HepG2 (cell line): Measurements from ENCODE around the gene SLC2A11. TPM values are rescaled to one million over a fixed set of nuclear protein-coding genes. Genes with fewer than 3 reads are reported as not detected.

Experiments
- CBFB ChIP-seq: sonication (generic); formaldehyde crosslinking; IDR thresholded peaks from 2 replicates; pipeline ENCODE4 v1.4.0; 2020; ENCODE audit warnings: missing genetic modification reagents
- EZH2 ChIP-seq: conservative IDR thresholded peaks from 2 replicates; pipeline ENCODE4 v1.6.1; 2012; ENCODE audit warnings: mild to moderate bottlenecking, low read depth, low read length, moderate library complexity
- FOXK2 ChIP-seq: fragments of 450-650 bp; IDR thresholded peaks from 2 replicates; pipeline ENCODE4 v1.6.1; 2016
- HOXA3 ChIP-seq: sonication (generic); formaldehyde crosslinking; IDR thresholded peaks from 2 replicates; pipeline ENCODE4 v1.5.0; 2020; ENCODE audit warnings: missing genetic modification reagents
- KDM2A ChIP-seq: sonication (generic); formaldehyde crosslinking; IDR thresholded peaks from 2 replicates; pipeline ENCODE4 v1.4.0; 2020; ENCODE audit warnings: low read depth, missing genetic modification reagents, borderline replicate concordance
- NKX3-1 ChIP-seq: sonication (generic); formaldehyde crosslinking; IDR thresholded peaks from 2 replicates; pipeline ENCODE4 v1.5.0; 2020; ENCODE audit warnings: missing genetic modification reagents
- RXRB ChIP-seq: IDR thresholded peaks from 2 replicates; pipeline ENCODE4 v1.6.1; 2016; ENCODE audit warnings: borderline replicate concordance, missing genetic modification reagents, missing compliant biosample characterization
- TMF1 ChIP-seq: sonication (generic); formaldehyde crosslinking; IDR thresholded peaks from 2 replicates; pipeline ENCODE4 v1.8.1; 2022; ENCODE audit warnings: low read depth, missing genetic modification reagents
- ZNF841 ChIP-seq: sonication (generic); formaldehyde crosslinking; IDR thresholded peaks from 2 replicates; pipeline ENCODE4 v1.8.1; 2023; ENCODE audit warnings: missing genetic modification reagents, borderline replicate concordance
- ZZZ3 ChIP-seq: sonication (generic); formaldehyde crosslinking; IDR thresholded peaks from 2 replicates; pipeline ENCODE4 v1.4.0; 2020; ENCODE audit warnings: missing genetic modification reagents, mild to moderate bottlenecking, borderline replicate concordance
- polyA plus RNA-seq, 8 experiments: library from polyadenylated mRNA; depleted of rRNA in 3 of 8; stranded (reverse) in 7 of 8; unstranded in 1 of 8; fragments of >200 nt; fragmentation: Illumina TruSeq in 4 of 8; extraction: Trizol in 4 of 8; gene quantifications; 2 replicates each; pipeline versions ENCODE4 v1.2.1 to v1.2.3, GENCODE V29; 2011 to 2016; ENCODE audit warnings: low read depth in 4 of 8, missing spikeins in 1 of 8, mixed read lengths in 1 of 8; ENCODE audit not compliant: insufficient read depth in 1 of 8
- total RNA-seq, 5 experiments: library from RNA; depleted of rRNA; stranded (reverse); fragments of >200 nt; fragmentation: Illumina TruSeq; extraction: Trizol; gene quantifications; 2 replicates each; pipeline ENCODE4 v1.2.3, GENCODE V29; 2016; ENCODE audit warnings: low read depth in 1 of 5
- TF ChIP-seq, protein P1 (sequence below): sonication (generic); formaldehyde crosslinking; IDR thresholded peaks from 2 replicates; pipeline ENCODE4 v1.5.1; 2020; ENCODE audit warnings: mild to moderate bottlenecking, missing genetic modification reagents, borderline replicate concordance
- TF ChIP-seq, protein P2 (sequence below): sonication (generic); formaldehyde crosslinking; IDR thresholded peaks from 2 replicates; pipeline ENCODE4 v1.4.0; 2020; ENCODE audit warnings: missing genetic modification reagents
- TF ChIP-seq, protein P3 (sequence below): sonication (generic); formaldehyde crosslinking; IDR thresholded peaks from 2 replicates; pipeline ENCODE4 v1.5.0; 2020; ENCODE audit warnings: missing genetic modification reagents
- TF ChIP-seq, protein P4 (sequence below): sonication (generic); formaldehyde crosslinking; IDR thresholded peaks from 2 replicates; pipeline ENCODE4 v1.4.0; 2020; ENCODE audit warnings: mild to moderate bottlenecking, missing genetic modification reagents
- TF ChIP-seq, protein P5 (sequence below): fragments of 450-650 bp; IDR thresholded peaks from 2 replicates; pipeline ENCODE4 v1.6.1; 2016

Gene SLC2A11
- total and polyA plus RNA-seq, 2 of the 13 experiments (the other 11 are each of a cell fraction or from before 2014, with no cell fraction given), result 15.2 to 15.4 TPM

DNA sequence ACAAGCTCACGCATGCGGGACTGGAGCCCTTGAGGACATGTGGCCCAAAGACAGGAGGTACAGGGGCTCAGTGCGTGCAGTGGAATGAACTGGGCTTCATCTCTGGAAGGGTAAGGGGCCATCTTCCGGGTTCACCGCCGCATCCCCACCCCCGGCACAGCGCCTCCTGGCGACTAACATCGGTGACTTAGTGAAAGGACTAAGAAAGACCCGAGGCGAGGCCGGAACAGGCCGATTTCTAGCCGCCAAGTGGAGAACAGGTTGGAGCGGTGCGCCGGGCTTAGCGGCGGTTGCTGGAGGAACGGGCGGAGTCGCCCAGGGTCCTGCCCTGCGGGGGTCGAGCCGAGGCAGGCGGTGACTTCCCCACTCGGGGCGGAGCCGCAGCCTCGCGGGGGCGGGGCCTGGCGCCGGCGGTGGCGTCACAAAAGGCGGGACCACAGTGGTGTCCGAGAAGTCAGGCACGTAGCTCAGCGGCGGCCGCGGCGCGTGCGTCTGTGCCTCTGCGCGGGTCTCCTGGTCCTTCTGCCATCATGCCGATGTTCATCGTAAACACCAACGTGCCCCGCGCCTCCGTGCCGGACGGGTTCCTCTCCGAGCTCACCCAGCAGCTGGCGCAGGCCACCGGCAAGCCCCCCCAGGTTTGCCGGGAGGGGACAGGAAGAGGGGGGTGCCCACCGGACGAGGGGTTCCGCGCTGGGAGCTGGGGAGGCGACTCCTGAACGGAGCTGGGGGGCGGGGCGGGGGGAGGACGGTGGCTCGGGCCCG is 36.5 kb downstream of the SLC2A11 start, which contains the start of gene MIF (continued):
- TF ChIP-seq, protein P1, sequence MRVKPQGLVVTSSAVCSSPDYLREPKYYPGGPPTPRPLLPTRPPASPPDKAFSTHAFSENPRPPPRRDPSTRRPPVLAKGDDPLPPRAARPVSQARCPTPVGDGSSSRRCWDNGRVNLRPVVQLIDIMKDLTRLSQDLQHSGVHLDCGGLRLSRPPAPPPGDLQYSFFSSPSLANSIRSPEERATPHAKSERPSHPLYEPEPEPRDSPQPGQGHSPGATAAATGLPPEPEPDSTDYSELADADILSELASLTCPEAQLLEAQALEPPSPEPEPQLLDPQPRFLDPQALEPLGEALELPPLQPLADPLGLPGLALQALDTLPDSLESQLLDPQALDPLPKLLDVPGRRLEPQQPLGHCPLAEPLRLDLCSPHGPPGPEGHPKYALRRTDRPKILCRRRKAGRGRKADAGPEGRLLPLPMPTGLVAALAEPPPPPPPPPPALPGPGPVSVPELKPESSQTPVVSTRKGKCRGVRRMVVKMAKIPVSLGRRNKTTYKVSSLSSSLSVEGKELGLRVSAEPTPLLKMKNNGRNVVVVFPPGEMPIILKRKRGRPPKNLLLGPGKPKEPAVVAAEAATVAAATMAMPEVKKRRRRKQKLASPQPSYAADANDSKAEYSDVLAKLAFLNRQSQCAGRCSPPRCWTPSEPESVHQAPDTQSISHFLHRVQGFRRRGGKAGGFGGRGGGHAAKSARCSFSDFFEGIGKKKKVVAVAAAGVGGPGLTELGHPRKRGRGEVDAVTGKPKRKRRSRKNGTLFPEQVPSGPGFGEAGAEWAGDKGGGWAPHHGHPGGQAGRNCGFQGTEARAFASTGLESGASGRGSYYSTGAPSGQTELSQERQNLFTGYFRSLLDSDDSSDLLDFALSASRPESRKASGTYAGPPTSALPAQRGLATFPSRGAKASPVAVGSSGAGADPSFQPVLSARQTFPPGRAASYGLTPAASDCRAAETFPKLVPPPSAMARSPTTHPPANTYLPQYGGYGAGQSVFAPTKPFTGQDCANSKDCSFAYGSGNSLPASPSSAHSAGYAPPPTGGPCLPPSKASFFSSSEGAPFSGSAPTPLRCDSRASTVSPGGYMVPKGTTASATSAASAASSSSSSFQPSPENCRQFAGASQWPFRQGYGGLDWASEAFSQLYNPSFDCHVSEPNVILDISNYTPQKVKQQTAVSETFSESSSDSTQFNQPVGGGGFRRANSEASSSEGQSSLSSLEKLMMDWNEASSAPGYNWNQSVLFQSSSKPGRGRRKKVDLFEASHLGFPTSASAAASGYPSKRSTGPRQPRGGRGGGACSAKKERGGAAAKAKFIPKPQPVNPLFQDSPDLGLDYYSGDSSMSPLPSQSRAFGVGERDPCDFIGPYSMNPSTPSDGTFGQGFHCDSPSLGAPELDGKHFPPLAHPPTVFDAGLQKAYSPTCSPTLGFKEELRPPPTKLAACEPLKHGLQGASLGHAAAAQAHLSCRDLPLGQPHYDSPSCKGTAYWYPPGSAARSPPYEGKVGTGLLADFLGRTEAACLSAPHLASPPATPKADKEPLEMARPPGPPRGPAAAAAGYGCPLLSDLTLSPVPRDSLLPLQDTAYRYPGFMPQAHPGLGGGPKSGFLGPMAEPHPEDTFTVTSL (CRISPR knock-in tag), result peak; percentile 64
- TF ChIP-seq, protein P2, sequence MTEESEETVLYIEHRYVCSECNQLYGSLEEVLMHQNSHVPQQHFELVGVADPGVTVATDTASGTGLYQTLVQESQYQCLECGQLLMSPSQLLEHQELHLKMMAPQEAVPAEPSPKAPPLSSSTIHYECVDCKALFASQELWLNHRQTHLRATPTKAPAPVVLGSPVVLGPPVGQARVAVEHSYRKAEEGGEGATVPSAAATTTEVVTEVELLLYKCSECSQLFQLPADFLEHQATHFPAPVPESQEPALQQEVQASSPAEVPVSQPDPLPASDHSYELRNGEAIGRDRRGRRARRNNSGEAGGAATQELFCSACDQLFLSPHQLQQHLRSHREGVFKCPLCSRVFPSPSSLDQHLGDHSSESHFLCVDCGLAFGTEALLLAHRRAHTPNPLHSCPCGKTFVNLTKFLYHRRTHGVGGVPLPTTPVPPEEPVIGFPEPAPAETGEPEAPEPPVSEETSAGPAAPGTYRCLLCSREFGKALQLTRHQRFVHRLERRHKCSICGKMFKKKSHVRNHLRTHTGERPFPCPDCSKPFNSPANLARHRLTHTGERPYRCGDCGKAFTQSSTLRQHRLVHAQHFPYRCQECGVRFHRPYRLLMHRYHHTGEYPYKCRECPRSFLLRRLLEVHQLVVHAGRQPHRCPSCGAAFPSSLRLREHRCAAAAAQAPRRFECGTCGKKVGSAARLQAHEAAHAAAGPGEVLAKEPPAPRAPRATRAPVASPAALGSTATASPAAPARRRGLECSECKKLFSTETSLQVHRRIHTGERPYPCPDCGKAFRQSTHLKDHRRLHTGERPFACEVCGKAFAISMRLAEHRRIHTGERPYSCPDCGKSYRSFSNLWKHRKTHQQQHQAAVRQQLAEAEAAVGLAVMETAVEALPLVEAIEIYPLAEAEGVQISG (CRISPR knock-in tag), result peak; percentile 79
- peak; percentile 18; the same call in 1 of the 2 replicates for TF ChIP-seq RXRB (CRISPR knock-in tag)
- peak; percentile 65; the same call in 1 of the 2 replicates for TF ChIP-seq TMF1 (CRISPR knock-in tag)
- peak; percentile 47; the same call in 1 of the 2 replicates for TF ChIP-seq HOXA3 (CRISPR knock-in tag)
- TF ChIP-seq ZNF841 (CRISPR knock-in tag), result no peak
- no peak for TF ChIP-seq EZH2
- TF ChIP-seq ZZZ3 (CRISPR knock-in tag), result no peak
- TF ChIP-seq CBFB (CRISPR knock-in tag), result peak; percentile 35; the same call in 1 of the 2 replicates
- TF ChIP-seq KDM2A (CRISPR knock-in tag), result peak; percentile 87
- no peak for TF ChIP-seq FOXK2
- TF ChIP-seq, protein P3, sequence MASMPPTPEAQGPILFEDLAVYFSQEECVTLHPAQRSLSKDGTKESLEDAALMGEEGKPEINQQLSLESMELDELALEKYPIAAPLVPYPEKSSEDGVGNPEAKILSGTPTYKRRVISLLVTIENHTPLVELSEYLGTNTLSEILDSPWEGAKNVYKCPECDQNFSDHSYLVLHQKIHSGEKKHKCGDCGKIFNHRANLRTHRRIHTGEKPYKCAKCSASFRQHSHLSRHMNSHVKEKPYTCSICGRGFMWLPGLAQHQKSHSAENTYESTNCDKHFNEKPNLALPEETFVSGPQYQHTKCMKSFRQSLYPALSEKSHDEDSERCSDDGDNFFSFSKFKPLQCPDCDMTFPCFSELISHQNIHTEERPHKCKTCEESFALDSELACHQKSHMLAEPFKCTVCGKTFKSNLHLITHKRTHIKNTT (CRISPR knock-in tag), result no peak
- TF ChIP-seq, protein P4, sequence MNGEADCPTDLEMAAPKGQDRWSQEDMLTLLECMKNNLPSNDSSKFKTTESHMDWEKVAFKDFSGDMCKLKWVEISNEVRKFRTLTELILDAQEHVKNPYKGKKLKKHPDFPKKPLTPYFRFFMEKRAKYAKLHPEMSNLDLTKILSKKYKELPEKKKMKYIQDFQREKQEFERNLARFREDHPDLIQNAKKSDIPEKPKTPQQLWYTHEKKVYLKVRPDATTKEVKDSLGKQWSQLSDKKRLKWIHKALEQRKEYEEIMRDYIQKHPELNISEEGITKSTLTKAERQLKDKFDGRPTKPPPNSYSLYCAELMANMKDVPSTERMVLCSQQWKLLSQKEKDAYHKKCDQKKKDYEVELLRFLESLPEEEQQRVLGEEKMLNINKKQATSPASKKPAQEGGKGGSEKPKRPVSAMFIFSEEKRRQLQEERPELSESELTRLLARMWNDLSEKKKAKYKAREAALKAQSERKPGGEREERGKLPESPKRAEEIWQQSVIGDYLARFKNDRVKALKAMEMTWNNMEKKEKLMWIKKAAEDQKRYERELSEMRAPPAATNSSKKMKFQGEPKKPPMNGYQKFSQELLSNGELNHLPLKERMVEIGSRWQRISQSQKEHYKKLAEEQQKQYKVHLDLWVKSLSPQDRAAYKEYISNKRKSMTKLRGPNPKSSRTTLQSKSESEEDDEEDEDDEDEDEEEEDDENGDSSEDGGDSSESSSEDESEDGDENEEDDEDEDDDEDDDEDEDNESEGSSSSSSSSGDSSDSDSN, result peak; percentile 74; the same call in 1 of the 2 replicates
- TF ChIP-seq NKX3-1 (CRISPR knock-in tag), result no peak; the same call in 1 of the 2 replicates
- TF ChIP-seq, protein P5, sequence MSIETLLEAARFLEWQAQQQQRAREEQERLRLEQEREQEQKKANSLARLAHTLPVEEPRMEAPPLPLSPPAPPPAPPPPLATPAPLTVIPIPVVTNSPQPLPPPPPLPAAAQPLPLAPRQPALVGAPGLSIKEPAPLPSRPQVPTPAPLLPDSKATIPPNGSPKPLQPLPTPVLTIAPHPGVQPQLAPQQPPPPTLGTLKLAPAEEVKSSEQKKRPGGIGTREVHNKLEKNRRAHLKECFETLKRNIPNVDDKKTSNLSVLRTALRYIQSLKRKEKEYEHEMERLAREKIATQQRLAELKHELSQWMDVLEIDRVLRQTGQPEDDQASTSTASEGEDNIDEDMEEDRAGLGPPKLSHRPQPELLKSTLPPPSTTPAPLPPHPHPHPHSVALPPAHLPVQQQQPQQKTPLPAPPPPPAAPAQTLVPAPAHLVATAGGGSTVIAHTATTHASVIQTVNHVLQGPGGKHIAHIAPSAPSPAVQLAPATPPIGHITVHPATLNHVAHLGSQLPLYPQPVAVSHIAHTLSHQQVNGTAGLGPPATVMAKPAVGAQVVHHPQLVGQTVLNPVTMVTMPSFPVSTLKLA, result no peak
